Measurements from ENCODE around the gene WDR5B. TPM values are rescaled to one million over a fixed set of nuclear protein-coding genes. Genes with fewer than 3 reads are reported as not detected.

The WDR5B gene
- polyA plus RNA-seq, 4 donors, result 7.8 to 11.7 (median 9.5) TPM

DNA sequence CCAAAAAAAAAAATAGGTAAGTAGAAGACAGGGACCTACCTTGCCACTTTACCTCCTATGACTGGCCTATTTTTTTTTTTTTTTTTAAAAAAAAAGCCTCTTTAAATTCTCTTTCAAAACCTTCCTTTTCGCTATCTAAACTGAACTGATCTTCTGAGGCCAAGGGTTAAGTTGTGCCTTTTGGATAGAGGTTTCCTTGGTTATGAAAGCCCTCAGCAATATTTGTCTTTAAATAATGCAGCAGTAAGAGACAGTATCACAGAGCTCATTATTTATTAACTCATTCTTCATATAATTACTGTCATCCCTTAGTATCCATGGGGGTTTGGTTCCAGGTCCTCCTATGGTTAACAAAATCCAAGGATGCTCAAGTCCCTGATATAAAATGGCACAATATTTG, 41.8 kb downstream of the WDR5B start:
- DNase-seq (ENCODE audit: low read depth in 4 of 4, low spot score in 3 of 4), result no peak

DNA sequence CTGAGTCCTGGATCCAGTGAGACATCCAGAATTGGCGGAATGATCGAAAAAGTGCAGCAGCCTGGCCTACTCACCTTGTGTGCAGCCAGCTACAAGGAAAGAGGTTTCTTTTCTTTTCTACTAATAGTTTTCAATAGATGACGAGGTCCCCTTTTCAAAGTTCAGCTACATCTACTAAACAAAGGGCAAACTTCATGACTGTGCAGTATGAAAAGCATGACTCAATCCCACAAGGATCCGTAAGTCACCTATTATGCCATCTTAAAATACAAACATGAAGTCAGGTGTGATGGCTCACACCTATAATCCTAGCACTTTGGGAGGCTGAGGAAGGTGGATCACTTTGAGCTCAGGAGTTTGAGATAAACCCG, 49.5 kb downstream of the WDR5B start:
- DNase-seq (ENCODE audit: low read depth in 4 of 4, low spot score in 3 of 4), result no peak

DNA sequence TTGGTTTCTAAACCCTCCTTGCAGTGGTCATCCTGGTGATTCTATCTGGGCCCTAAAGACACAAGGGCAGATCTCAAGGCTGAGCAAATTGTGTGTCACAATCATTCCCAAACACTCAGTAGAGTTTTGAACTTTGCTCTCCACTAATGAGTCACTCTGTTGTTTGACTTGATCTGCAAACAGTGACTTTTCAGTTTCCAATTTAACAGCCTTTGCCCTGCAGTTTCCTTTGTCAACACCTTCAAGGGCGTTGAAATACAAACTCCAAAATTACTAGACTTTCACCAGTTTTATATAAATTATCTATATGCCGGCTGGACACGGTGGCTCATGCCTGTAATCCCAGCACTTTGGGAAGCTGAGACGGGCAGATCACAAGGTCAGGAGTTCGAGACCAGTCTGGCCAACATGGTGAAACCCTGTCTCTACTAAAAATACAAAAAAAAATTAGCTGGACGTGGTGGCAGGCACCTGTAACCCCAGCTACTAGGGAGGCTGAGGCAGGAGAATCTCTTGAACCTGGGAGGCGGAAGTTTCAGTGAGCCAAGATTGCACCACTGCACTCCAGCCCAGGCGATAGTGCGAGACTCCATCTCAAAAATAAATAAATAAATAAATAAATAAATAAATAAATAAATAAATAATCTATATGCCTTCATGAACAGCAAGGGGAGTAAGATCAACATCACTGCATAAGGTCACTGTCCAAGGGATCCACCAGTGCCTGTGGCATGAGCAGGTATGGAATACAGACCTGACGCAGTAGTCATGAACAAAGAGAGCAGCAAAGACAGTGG, 50.1 kb downstream of the WDR5B start:
- peak in 1 of 4 donors; percentile 5 for DNase-seq (ENCODE audit: low read depth in 4 of 4, low spot score in 3 of 4)

DNA sequence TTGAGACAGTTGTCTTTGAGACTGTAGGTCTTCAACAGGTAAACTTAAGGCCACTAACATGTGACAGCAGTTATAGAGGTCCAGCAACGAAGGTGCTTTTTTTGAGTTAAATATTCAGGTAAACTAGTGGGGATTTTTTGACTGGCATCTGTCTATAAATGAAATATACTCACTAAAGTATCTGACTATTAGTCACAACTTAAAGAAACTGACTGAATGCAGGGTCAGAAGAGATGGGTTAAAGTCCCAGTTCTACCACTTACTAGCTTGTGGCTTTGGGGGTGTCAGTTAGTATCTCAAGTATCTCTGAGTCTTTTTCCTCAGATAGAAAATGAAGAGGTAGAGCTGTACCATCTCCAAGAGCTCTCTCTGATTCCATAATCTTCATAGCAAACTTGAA, 50.8 kb downstream of the WDR5B start:
- DNase-seq (ENCODE audit: low read depth in 4 of 4, low spot score in 3 of 4), result no peak

DNA sequence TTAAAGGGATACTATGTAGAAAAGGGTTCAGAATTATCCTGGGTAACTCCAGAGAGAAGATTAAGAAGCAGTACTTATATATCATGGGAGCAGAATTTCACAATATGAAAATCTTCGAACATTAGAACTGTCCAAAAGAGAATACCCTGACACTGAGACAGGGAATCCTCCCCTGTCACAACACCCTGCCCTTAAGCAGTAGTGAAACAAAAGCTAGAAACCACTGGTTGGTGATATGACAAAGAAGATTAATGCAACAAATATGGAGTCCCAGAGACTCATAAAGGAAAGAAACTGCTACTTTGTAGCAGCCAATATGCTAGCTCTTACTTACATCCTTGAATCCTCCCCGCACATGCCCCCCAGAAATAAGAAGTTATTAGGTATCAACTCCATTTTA, 51.4 kb downstream of the WDR5B start:
- no peak for DNase-seq (ENCODE audit: low read depth in 4 of 4, low spot score in 3 of 4)

Other genes with a start within 250 kb of the WDR5B start
- 10 to 100 TPM in 3 of 4 donors, under 1 TPM in 1; 0.48 to 27.1 (median 21.9) TPM for gene CASR, start 232.4 kb downstream of the WDR5B start, polyA plus RNA-seq (ENCODE audit: insufficient read length in 4 of 4)
- 1 to 10 TPM in 1 of 4 donors, under 1 TPM in 3; 0.53 to 1.4 (median 0.65) TPM for gene CSTA, start 90.8 kb downstream of the WDR5B start, polyA plus RNA-seq (ENCODE audit: insufficient read length in 4 of 4)
- gene MIX23, start 32.8 kb downstream of the WDR5B start, polyA plus RNA-seq (ENCODE audit: insufficient read length in 4 of 4), result 10 to 100 TPM; 33.8 to 74.2 (median 57.3) TPM
- 10 to 100 TPM; 35.4 to 79.1 (median 67.7) TPM for gene FAM162A, start 31.9 kb downstream of the WDR5B start, polyA plus RNA-seq (ENCODE audit: insufficient read length in 4 of 4)
- gene KPNA1, start 98.9 kb upstream of the WDR5B start, polyA plus RNA-seq (ENCODE audit: insufficient read length in 4 of 4), result 10 to 100 TPM; 38.6 to 54.6 (median 48.6) TPM
- gene PARP9, start 148.2 kb upstream of the WDR5B start, polyA plus RNA-seq (ENCODE audit: insufficient read length in 4 of 4), result 10 to 100 TPM; 13.3 to 17.0 (median 15.5) TPM
- gene DTX3L, start 148.3 kb upstream of the WDR5B start, polyA plus RNA-seq (ENCODE audit: insufficient read length in 4 of 4), result 10 to 100 TPM; 13.9 to 15.9 (median 14.3) TPM
- 1 to 10 TPM in 1 of 4 donors, under 1 TPM in 3; 0.24 to 1.1 (median 0.44) TPM for gene PARP15, start 161.6 kb upstream of the WDR5B start, polyA plus RNA-seq (ENCODE audit: insufficient read length in 4 of 4)

Data from left renal pelvis (tissue), 4 donors.